OCI-LY1 (cell line): ENCODE measurements around the gene AP4E1.

Source experiments
- H2AFZ ChIP-seq: fragments of 200-600 bp; sonication (generic), shearing (Covaris generic); 2 replicates; pipeline ENCODE4 v1.6.0; 2014; ENCODE audit warnings: antibody characterized with exemption, mild to moderate bottlenecking, low read length
- H3F3A ChIP-seq: fragments of 200-600 bp; sonication (generic), shearing (Covaris generic); 2 replicates; pipeline ENCODE4 v1.6.0; 2014; ENCODE audit warnings: mild to moderate bottlenecking, antibody characterized with exemption, low read length, moderate library complexity; ENCODE audit not compliant: insufficient read depth
- H3K27ac ChIP-seq: fragments of 200-600 bp; sonication (generic); 2 replicates; pipeline ENCODE4 v1.5.1; 2014; ENCODE audit warnings: low read length, mixed run types, mild to moderate bottlenecking, low read depth; ENCODE audit not compliant: poor library complexity, severe bottlenecking
- H3K27me3 ChIP-seq: fragments of 200-600 bp; sonication (generic); 2 replicates; pipeline ENCODE4 v1.6.0; 2014; ENCODE audit warnings: antibody characterized with exemption, mild to moderate bottlenecking, low read length, moderate library complexity; ENCODE audit not compliant: insufficient read depth
- H3K36me3 ChIP-seq: fragments of 200-600 bp; sonication (generic); 2 replicates; pipeline ENCODE4 v1.6.1; 2014; ENCODE audit warnings: mild to moderate bottlenecking, antibody characterized with exemption, low read length, moderate library complexity, mixed read lengths; ENCODE audit not compliant: insufficient read depth
- H3K4me1 ChIP-seq: fragments of 200-600 bp; sonication (generic); 2 replicates; pipeline ENCODE4 v1.5.1; 2014; ENCODE audit warnings: mild to moderate bottlenecking, low read length, moderate library complexity; ENCODE audit not compliant: insufficient read depth, severe bottlenecking
- H3K4me2 ChIP-seq: fragments of 200-600 bp; sonication (generic), shearing (Covaris generic); 2 replicates; pipeline ENCODE4 v1.6.1; 2014; ENCODE audit warnings: low read length
- H3K4me3 ChIP-seq: fragments of 200-600 bp; sonication (generic); 2 replicates; pipeline ENCODE4 v1.5.1; 2014; ENCODE audit warnings: low read length, low read depth, mild to moderate bottlenecking, mixed read lengths; ENCODE audit not compliant: poor library complexity, severe bottlenecking
- H3K79me2 ChIP-seq: fragments of 200-600 bp; shearing (Covaris generic); 2 replicates; pipeline ENCODE4 v1.6.1; 2016; ENCODE audit warnings: mixed run types, low read length, mixed read lengths; ENCODE audit not compliant: insufficient read depth
- H3K9ac ChIP-seq: fragments of 200-600 bp; sonication (generic), shearing (Covaris generic); 2 replicates; pipeline ENCODE4 v1.6.1; 2014; ENCODE audit warnings: mild to moderate bottlenecking, low read length, mixed read lengths
- H3K9me2 ChIP-seq: fragments of 200-600 bp; sonication (generic), shearing (Covaris generic); 2 replicates; pipeline ENCODE4 v1.6.1; 2014; ENCODE audit warnings: low read depth, mild to moderate bottlenecking, low read length, mixed read lengths
- H3K9me3 ChIP-seq: fragments of 200-600 bp; shearing (Covaris generic); 2 replicates; pipeline ENCODE4 v1.6.1; 2014; ENCODE audit warnings: low read length, mixed read lengths
- H4K20me1 ChIP-seq: fragments of 200-600 bp; sonication (generic), shearing (Covaris generic); 2 replicates; pipeline ENCODE4 v1.6.0; 2016; ENCODE audit warnings: mild to moderate bottlenecking, low read length; ENCODE audit not compliant: insufficient read depth
- CTCF ChIP-seq: fragments of 200-600 bp; sonication (generic), shearing (Covaris generic); IDR thresholded peaks from 2 replicates; pipeline ENCODE4 v1.5.1; 2017; ENCODE audit warnings: mild to moderate bottlenecking, antibody characterized with exemption, low read length, moderate library complexity, mixed read lengths
- EZH2 ChIP-seq: fragments of 200-600 bp; sonication (generic), shearing (Covaris generic); IDR thresholded peaks from 2 replicates; pipeline ENCODE4 v1.8.0; 2017; ENCODE audit warnings: borderline replicate concordance, mixed run types, mild to moderate bottlenecking, antibody characterized with exemption, low read length, moderate library complexity, mixed read lengths

Gene AP4E1

GRCh38 chr15:50880206-50880605 lies 28.3 kb upstream of the AP4E1 start:
- H3K4me1 ChIP-seq, result peaks cover 57% of the 10 kb centered on the region
- H3K4me2 ChIP-seq, result no peak overlapping the region
- no peaks in the 10 kb centered on the region for H3K27me3 ChIP-seq
- H3K79me2 ChIP-seq, result no peaks in the 10 kb centered on the region
- no peaks in the 10 kb centered on the region for H4K20me1 ChIP-seq
- H3K36me3 ChIP-seq, result no peaks in the 10 kb centered on the region
- no peak overlapping the region for H3K9ac ChIP-seq
- no peak overlapping the region for H3K27ac ChIP-seq
- H2AFZ ChIP-seq, result no peak overlapping the region
- no peak overlapping the region for H3K4me3 ChIP-seq
- no peaks in the 10 kb centered on the region for H3F3A ChIP-seq
- H3K9me3 ChIP-seq, result no peaks in the 10 kb centered on the region
- H3K9me2 ChIP-seq, result no peaks in the 10 kb centered on the region
- TF ChIP-seq CTCF (no peak), EZH2 (no peak)

DNA sequence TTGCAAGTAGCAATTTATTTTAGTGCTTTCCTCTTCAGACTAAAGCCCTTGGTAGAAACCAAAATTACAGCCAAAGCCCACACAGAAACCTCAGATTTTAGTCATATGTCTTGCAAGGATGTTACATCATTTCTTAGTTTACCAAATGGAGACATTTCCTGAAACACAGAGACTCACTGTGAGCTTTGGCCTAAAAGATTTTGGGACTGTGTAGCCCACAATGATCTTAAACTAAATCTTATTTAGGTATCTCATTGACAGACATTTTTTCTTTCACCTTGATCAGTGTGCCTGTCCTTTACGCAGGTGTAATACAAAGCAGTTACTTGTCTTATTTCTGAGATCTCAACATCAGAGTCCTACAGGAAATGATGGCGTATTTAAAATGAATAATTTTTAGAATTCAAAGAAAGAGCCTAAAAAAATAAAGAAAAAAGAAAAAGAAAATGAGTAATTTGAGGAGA lies 27.8 kb upstream of the AP4E1 start:
- H3K4me2 ChIP-seq, result no peak overlapping the region
- H3K9ac ChIP-seq, result no peak overlapping the region
- no peak overlapping the region for H3K27ac ChIP-seq

GRCh38 chr15:50881121-50882048 lies 27.1 kb upstream of the AP4E1 start:
- H3K27ac ChIP-seq, result peak overlapping the region; percentile 21
- no peak overlapping the region for H3K4me3 ChIP-seq
- H3K4me1 ChIP-seq, result peaks cover 59% of the 10 kb centered on the region
- no peaks in the 10 kb centered on the region for H4K20me1 ChIP-seq
- H3K9me3 ChIP-seq, result no peaks in the 10 kb centered on the region
- H3K9me2 ChIP-seq, result no peaks in the 10 kb centered on the region
- H3K79me2 ChIP-seq, result no peaks in the 10 kb centered on the region
- no peak overlapping the region; the same call in 1 of the 2 replicates for H3K4me2 ChIP-seq
- H2AFZ ChIP-seq, result no peak overlapping the region
- no peaks in the 10 kb centered on the region for H3K27me3 ChIP-seq
- no peaks in the 10 kb centered on the region for H3F3A ChIP-seq
- TF ChIP-seq CTCF (no peak), EZH2 (no peak)
- no peak overlapping the region for H3K9ac ChIP-seq
- no peaks in the 10 kb centered on the region for H3K36me3 ChIP-seq

More for the DNA sequence above, 27.8 kb upstream of the AP4E1 start:
- Histone ChIP-seq H3K4me1 (peaks cover 62% of the 10 kb centered on the region), H3K36me3 (no peaks in the 10 kb centered on the region), H3K9me2 (no peaks in the 10 kb centered on the region), H3F3A (no peaks in the 10 kb centered on the region), H4K20me1 (no peaks in the 10 kb centered on the region), H3K4me3 (no peak overlapping the region), H3K9me3 (no peaks in the 10 kb centered on the region), H3K79me2 (no peaks in the 10 kb centered on the region), H2AFZ (0 out of 2 replicates have a peak overlapping the region, but pooled peaks have one; percentile 31), H3K27me3 (no peaks in the 10 kb centered on the region)
- TF ChIP-seq EZH2, result no peak
- no peak for TF ChIP-seq CTCF
